HL-60 (cell line): ENCODE measurements around the gene BEGAIN.

Experiments
- CTCF ChIP-seq: IDR thresholded peaks from one replicate; pipeline ENCODE4 v1.5.1; 2011; ENCODE audit warnings: low read length, control low read depth, inconsistent platforms; ENCODE audit not compliant: insufficient read depth
- GABPA ChIP-seq: IDR thresholded peaks from 2 replicates; pipeline ENCODE4 v1.6.1; 2012; ENCODE audit warnings: low read depth
- REST ChIP-seq: IDR thresholded peaks from 2 replicates; pipeline ENCODE4 v1.6.1; 2012; ENCODE audit warnings: low read depth; ENCODE audit not compliant: insufficient replicate concordance

GRCh38 chr14:100573757-100574641 lies 13.2 kb downstream of the BEGAIN start:
- TF ChIP-seq CTCF (no peak), REST (no peak), GABPA (no peak)
